Activated T-helper 2 cell treated with anti-CD3 and anti-CD28 coated beads, Interferon-gamma antibody, Interleukin-2, Interleukin-4, amounts not matched to agents 10 μg/mL and 5 μg/mL and 100 μg/mL, durations not matched to agents 14 hours and 24 hours and 36 hours (primary cell): ENCODE results near the gene SMYD3. TPM values are rescaled to one million over a fixed set of nuclear protein-coding genes. Genes with fewer than 3 reads are reported as not detected.

Experiments used
- DNase-seq: peaks from one replicate; pipeline ENCODE4 v3.0.0; 2021; ENCODE audit warnings: low spot score
- H3K27ac Mint-ChIP-seq: one replicate; pipeline ENCODE4 v1.8.0; 2021; ENCODE audit warnings: mixed read lengths
- H3K27me3 Mint-ChIP-seq: one replicate; pipeline ENCODE4 v1.8.0; 2021; ENCODE audit warnings: low read depth, mixed read lengths
- H3K36me3 Mint-ChIP-seq: one replicate; pipeline ENCODE4 v1.8.0; 2021; ENCODE audit warnings: low read depth, mixed read lengths
- H3K4me1 Mint-ChIP-seq: one replicate; pipeline ENCODE4 v1.8.0; 2021; ENCODE audit warnings: low read depth, mixed read lengths
- H3K4me3 Mint-ChIP-seq: one replicate; pipeline ENCODE4 v1.8.0; 2021; ENCODE audit warnings: low read depth, mild to moderate bottlenecking, moderate library complexity, mixed read lengths
- H3K9me3 Mint-ChIP-seq: one replicate; pipeline ENCODE4 v1.8.0; 2021; ENCODE audit warnings: mixed read lengths
- intact Hi-C: fragments of 100-400 bp; cut with micrococcal nuclease; formaldehyde crosslinking; loops from one replicate; pipeline ENCODE4 v1.15.1; 2023
- total RNA-seq: library from RNA; stranded (reverse); gene quantifications from 2 replicates; pipeline ENCODE4 v1.2.3, GENCODE V29; 2022

The SMYD3 gene
- total RNA-seq, 1 donor from 2014 or later: 24.1 TPM

DNA sequence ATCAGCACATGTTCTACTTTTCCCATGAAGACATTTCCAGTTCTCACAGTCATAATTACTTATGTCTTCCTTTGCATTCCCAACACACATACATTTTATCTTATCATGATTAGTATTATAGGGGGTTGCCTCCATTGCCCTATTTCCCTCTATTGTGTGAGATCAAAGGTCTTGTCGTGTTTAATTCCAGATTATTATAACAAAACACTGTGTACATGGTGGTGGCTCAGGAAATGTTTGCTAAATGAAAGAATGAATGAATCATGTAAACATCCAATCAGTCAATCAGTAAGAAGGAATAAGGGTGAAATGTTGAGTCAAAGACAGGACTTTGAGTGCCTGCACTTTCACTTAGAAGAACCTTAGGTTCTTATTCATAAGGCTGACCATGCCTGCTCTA, 376.0 kb downstream of the SMYD3 start:
- intact Hi-C loops: no loop called here
- no peaks in the 10 kb centered on the region for H3K27me3 Mint-ChIP-seq
- H3K36me3 Mint-ChIP-seq: no peaks in the 10 kb centered on the region
- no peak overlapping the region for H3K27ac Mint-ChIP-seq
- no peak overlapping the region for H3K4me3 Mint-ChIP-seq
- H3K9me3 Mint-ChIP-seq: no peaks in the 10 kb centered on the region
- DNase-seq: no peak
- H3K4me1 Mint-ChIP-seq: no peaks in the 10 kb centered on the region

DNA sequence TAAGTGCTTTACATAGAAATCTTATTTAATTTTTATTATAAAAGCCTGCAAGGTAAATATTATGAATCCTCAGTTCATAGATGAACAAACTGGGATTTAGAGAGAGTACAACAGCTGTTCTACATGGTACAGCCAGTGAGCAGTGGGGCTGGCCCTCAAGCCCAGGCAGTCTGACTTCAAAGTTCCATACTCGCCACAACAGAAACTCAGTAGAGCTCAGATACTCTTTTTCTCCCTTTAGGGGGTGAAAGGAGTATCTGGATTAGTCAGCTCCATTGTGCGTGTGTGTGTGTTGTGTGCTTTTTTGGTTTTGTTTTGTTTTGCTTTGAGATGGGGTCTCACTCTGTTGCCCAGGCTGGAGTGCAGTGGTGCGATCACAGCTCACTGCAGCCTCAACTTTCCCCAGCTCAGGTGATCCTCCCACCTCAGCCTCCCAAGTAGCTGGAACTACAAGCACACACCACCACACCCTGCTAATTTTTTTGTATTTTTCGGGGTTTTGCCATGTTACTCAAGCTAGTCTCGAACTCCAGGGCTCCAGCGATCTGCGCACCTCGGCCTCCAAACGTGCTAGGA, 378.5 kb downstream of the SMYD3 start:
- DNase-seq: no peak
- intact Hi-C loops: loop anchor here (10.0 kb wide), 1 partner anchor 206 kb away; no protein-coding TSS in a partner anchor
- no peak overlapping the region for H3K4me3 Mint-ChIP-seq
- no peak overlapping the region for H3K27ac Mint-ChIP-seq
- H3K4me1 Mint-ChIP-seq: no peaks in the 10 kb centered on the region
- no peaks in the 10 kb centered on the region for H3K36me3 Mint-ChIP-seq
- no peaks in the 10 kb centered on the region for H3K27me3 Mint-ChIP-seq
- H3K9me3 Mint-ChIP-seq: no peaks in the 10 kb centered on the region

DNA sequence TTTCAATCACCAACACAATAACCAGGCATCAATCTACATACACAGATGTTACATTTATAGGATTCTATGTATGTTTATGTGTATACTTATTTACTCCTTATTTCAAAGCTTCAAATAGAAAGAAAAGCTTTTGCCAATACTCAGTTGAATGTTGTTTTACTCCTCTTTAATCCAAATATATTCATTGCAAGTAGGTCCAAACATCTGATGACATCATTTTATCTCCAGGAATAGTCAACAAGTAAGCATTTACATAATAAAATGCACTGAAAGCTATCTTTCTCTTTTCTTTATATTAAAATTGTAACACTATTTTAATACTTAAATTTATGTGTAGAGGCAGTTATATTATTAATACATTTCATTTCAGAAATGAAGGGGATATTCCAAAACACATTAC, 380.5 kb downstream of the SMYD3 start:
- H3K27me3 Mint-ChIP-seq: no peaks in the 10 kb centered on the region
- intact Hi-C loops: loop anchor here (10.0 kb wide), 1 partner anchor 208 kb away; no protein-coding TSS in a partner anchor
- H3K4me1 Mint-ChIP-seq: peaks cover 2% of the 10 kb centered on the region
- H3K4me3 Mint-ChIP-seq: no peak overlapping the region
- H3K36me3 Mint-ChIP-seq: no peaks in the 10 kb centered on the region
- DNase-seq: no peak
- H3K27ac Mint-ChIP-seq: no peak overlapping the region
- no peaks in the 10 kb centered on the region for H3K9me3 Mint-ChIP-seq

DNA sequence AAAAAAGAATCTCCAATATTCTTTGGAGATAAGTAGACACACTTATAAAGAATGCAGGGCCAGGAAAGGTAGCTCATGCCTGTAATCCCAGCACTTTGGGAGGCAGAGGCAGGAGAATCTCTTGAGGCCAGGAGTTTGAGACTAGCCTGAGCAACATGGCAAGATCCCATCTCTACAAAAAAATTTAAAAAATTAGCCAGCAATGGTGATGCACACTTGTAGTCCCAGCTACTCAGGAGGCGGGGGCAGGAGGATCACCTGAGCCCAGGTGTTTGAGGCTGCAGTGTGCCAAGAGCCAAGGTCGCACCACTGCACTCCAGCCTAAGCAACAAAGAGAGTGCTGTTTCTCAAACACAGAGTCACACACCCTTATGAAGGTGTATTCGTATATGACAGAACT, 385.0 kb downstream of the SMYD3 start:
- Mint-ChIP-seq H3K27ac (no peak overlapping the region), H3K27me3 (no peaks in the 10 kb centered on the region), H3K36me3 (no peaks in the 10 kb centered on the region), H3K4me1 (peaks cover 11% of the 10 kb centered on the region), H3K4me3 (no peak overlapping the region), H3K9me3 (no peaks in the 10 kb centered on the region)
- DNase-seq: no peak
- intact Hi-C loops: loop anchor here (10.0 kb wide), 1 partner anchor 213 kb away; no protein-coding TSS in a partner anchor

DNA sequence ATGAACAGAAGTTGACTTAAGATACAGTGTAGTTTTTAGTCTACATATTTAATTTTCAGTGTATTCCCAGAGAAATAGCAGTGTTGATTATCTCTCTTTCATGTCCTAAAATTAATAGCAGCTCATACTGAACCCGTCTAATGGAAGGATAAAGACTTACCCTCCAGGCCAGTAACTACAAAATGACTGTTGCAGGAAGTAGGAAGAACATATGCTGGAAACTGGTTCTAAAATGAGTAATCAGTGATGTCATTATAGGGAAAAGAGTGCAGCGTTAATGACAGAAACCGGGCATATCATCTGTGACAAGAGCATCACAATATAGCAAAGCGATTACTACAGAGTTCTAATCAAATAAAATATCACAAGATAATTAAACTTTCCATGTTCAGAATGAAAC, 385.5 kb downstream of the SMYD3 start:
- intact Hi-C loops: loop anchor here (10.0 kb wide), 1 partner anchor 213 kb away; no protein-coding TSS in a partner anchor
- DNase-seq: no peak
- Mint-ChIP-seq H3K27ac (no peak overlapping the region), H3K4me1 (peaks cover 14% of the 10 kb centered on the region), H3K9me3 (no peaks in the 10 kb centered on the region), H3K36me3 (no peaks in the 10 kb centered on the region), H3K4me3 (no peak overlapping the region), H3K27me3 (no peaks in the 10 kb centered on the region)

DNA sequence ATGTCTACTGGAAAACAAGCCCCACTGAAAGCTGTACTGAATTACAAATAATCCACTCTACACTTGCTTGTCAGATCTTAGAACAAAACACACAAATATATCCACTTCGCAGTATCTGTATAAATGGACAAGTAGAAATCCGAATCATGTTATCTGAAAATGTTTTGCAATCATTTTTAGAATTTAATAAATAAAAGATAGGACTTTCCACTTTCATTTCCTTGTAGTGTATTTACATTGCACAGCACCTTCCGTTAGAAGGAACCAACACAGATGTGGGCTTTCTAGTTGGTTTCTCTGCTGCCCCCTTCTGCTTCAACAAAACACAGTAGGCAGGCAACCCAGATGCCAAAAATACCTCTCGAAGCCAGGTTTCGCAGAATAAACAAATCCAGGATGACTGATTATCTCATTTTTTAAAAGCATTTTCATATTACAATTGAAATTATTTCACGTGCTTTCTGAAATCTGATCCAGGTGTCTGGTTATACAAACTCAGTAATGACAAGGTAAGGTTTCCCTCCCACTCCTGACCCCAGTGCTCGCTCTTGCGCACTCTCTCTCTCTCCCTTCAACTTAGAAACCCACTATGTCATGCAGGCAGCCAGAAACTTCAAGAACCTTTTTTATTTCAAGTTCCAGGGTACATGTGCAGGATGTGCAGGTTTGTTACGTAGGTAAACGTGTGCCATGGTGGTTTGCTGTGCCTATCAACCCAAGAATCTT, 389.9 kb downstream of the SMYD3 start:
- H3K27me3 Mint-ChIP-seq: no peaks in the 10 kb centered on the region

DNA sequence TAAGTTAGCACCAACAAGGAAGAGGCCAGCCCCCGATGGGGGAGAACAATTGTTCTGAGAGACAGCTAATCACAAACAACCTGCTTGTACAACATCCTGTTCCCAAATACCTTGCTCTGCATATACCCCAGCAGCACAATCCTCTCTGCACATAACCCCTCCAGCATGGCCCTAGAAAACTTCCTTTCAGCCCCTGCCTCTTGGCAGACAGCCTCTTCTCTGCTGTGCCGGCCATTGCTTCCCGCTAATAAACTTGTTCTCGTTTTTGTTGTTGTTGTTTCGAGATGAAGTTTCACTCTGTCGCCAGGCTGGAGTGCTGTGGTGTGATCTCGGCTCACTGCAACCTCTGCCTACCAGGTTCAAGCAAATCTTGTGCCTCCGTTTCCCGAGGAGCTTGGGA, 392.7 kb downstream of the SMYD3 start:
- Mint-ChIP-seq H3K36me3 (no peaks in the 10 kb centered on the region), H3K4me1 (peaks cover 18% of the 10 kb centered on the region), H3K4me3 (no peak overlapping the region), H3K27ac (no peak overlapping the region), H3K27me3 (no peaks in the 10 kb centered on the region), H3K9me3 (no peaks in the 10 kb centered on the region)
- no peak for DNase-seq
- intact Hi-C loops: loop anchor here (10.0 kb wide), 1 partner anchor 310 kb away; no protein-coding TSS in a partner anchor

More for the DNA sequence above, 389.9 kb downstream of the SMYD3 start:
- Mint-ChIP-seq H3K27ac (peak overlapping the region; percentile 73), H3K4me3 (peak overlapping the region; percentile 60), H3K4me1 (peaks cover 23% of the 10 kb centered on the region), H3K36me3 (no peaks in the 10 kb centered on the region), H3K9me3 (no peaks in the 10 kb centered on the region)
- intact Hi-C loops: loop anchor here (10.0 kb wide), 1 partner anchor 308 kb away; no protein-coding TSS in a partner anchor
- peak; percentile 26 for DNase-seq

DNA sequence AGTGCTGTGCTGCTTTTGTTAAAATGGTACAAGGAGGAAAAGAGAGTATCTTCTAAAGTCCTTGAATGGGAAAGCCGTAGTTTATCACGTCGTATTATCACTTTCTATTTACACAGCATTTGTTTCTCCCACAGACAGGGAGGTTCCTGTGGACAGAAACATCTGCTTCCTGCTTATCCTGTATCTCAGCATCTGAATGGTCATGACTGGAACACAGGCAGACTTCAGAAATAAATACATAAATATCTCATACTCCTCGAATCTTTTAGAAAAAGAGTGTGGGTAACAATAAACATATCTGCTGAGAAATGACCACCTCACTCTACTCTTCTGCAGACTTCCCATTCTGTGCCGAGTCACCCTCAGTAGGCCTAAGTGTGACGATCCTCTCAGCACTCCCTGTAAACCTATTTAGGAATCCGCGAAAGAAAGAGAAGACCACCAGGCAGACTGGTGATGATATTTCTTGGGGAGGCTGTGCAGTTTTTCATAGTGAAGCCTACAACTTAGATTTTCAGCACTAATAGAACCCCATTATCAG, 393.5 kb downstream of the SMYD3 start:
- no peaks in the 10 kb centered on the region for H3K36me3 Mint-ChIP-seq
- H3K4me3 Mint-ChIP-seq: no peak overlapping the region
- DNase-seq: no peak
- H3K9me3 Mint-ChIP-seq: no peaks in the 10 kb centered on the region
- H3K27ac Mint-ChIP-seq: no peak overlapping the region
- H3K4me1 Mint-ChIP-seq: peaks cover 18% of the 10 kb centered on the region
- no peaks in the 10 kb centered on the region for H3K27me3 Mint-ChIP-seq
- intact Hi-C loops: loop anchor here (10.0 kb wide), 1 partner anchor 311 kb away; no protein-coding TSS in a partner anchor

DNA sequence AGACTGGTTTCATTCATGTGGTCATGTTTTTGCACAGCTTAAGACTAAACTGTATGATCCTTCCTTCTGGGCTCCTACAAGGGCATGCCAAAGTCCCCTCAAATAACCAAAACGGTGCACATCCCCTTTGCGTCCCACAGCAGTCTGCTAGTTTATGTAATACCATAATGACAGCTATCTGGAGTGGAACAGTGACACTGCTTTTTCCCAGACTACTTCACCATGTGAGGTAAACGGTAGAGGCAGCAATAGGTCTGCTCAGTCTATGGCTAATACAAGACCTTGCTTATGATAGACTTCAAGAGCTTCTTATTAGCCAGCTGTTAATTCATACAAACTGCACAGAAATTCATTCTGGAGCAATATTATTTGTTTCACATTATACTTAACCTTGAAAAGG, 395.5 kb downstream of the SMYD3 start:
- no peak for DNase-seq
- Mint-ChIP-seq H3K9me3 (no peaks in the 10 kb centered on the region), H3K4me1 (peaks cover 10% of the 10 kb centered on the region), H3K27me3 (no peaks in the 10 kb centered on the region), H3K4me3 (no peak overlapping the region), H3K27ac (no peak overlapping the region), H3K36me3 (no peaks in the 10 kb centered on the region)
- intact Hi-C loops: loop anchor here (10.0 kb wide), 1 partner anchor 313 kb away; no protein-coding TSS in a partner anchor

DNA sequence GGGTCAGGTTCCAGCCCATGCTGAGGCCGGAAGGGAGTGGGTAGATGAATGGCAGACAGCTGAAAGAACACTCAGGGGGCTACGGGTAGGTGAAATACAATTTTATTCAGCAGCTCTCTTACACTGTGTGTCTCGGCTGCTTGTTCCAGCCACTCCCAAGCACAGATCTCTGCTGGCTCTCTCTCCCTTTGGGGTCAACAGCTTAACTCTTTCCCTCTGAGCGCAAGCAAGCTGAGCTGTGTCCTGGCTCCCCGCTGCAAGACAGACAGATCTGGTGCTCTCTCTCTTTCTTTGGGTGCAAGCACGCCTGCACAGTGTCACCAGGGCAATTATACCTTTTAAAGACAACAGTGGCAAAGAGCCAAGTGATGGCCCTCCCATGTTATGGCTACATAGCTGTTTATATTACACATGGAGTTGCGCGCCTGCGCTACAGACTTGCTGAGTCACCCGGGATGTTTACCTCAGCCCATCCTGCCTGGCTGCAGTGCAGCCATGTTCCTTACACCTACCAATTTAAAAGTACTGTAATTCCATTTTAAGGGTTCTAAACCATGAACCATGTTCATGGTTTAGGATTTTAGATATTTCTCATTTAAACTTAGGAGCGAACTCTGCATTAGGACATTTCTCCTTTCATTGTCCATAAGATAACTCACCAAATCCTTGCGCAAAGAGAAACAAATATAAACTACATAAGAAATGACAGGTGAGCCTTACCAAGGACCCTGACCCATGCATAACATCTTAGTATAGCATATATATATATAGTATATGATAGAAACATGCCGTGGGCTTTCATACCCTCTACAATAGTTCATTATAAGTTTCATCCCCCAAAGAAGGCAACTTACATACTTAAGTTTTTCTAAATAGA, 396.5 kb downstream of the SMYD3 start:
- H3K27me3 Mint-ChIP-seq: no peaks in the 10 kb centered on the region
- no peaks in the 10 kb centered on the region for H3K9me3 Mint-ChIP-seq
- DNase-seq: no peak
- intact Hi-C loops: loop anchor here (10.0 kb wide), 1 partner anchor 314 kb away; no protein-coding TSS in a partner anchor
- H3K4me1 Mint-ChIP-seq: peaks cover 9% of the 10 kb centered on the region
- H3K4me3 Mint-ChIP-seq: no peak overlapping the region
- no peak overlapping the region for H3K27ac Mint-ChIP-seq
- H3K36me3 Mint-ChIP-seq: no peaks in the 10 kb centered on the region

DNA sequence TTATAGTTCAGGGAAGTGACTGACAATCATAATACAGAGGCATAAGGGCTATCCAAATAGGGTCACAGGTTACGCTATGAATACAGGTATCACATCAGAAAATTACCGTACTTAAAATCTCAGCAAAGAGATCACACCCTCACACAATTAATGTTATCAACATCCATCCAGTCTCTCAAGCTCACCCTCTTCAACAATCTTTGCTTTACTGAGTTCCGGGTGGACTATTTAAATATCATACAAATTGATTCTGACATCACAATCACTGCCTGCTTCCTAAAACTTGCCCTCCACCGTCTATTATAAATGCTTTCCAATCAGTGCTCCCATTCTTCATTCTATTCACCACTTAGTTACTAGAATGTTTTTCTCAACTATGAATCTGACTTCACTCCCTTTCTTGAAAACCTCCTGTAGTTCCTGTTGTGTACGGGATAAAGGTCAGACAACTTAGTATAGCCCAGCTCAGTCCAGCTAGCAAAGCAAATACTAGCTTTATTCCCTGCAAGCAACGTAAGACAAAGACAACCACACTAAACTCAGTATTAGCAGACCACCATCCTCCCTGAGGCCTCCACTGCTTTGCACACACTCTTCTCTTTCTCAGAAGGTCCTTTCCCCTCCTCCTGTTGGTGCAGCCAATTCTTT, 398.7 kb downstream of the SMYD3 start:
- no peak overlapping the region for H3K4me3 Mint-ChIP-seq
- no peaks in the 10 kb centered on the region for H3K9me3 Mint-ChIP-seq
- no peaks in the 10 kb centered on the region for H3K36me3 Mint-ChIP-seq
- peaks cover 6% of the 10 kb centered on the region for H3K4me1 Mint-ChIP-seq
- no peaks in the 10 kb centered on the region for H3K27me3 Mint-ChIP-seq
- intact Hi-C loops: no loop called here
- no peak overlapping the region for H3K27ac Mint-ChIP-seq
- DNase-seq: no peak
